ENCODE results near the gene STARD8.

DNA sequence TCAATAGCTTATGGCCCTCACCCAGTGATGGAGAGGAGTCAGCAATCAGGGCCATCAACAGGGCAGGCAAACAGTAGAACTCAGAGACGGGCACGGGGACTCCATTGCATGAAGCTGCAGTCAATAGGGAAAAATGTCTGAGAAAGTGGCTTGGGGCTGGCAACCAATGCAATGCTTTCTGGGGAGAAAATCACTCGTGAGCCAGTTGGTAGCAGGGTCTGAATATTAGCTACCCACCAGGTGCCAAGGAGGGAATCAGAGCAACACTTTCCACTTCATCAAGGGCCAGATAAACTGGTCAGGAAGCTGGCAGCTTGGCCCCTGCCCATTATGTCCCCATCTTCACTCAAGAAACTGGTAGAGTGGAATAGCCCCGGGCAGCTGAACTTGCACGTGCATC lies 80.7 kb downstream of the STARD8 start:
- no peak for TF ChIP-seq EZH2 (IDR thresholded peaks at IDR 0.05; ENCODE audit: borderline replicate concordance, low read depth, low read length, poor library complexity, severe bottlenecking)
- TF ChIP-seq, protein P1, sequence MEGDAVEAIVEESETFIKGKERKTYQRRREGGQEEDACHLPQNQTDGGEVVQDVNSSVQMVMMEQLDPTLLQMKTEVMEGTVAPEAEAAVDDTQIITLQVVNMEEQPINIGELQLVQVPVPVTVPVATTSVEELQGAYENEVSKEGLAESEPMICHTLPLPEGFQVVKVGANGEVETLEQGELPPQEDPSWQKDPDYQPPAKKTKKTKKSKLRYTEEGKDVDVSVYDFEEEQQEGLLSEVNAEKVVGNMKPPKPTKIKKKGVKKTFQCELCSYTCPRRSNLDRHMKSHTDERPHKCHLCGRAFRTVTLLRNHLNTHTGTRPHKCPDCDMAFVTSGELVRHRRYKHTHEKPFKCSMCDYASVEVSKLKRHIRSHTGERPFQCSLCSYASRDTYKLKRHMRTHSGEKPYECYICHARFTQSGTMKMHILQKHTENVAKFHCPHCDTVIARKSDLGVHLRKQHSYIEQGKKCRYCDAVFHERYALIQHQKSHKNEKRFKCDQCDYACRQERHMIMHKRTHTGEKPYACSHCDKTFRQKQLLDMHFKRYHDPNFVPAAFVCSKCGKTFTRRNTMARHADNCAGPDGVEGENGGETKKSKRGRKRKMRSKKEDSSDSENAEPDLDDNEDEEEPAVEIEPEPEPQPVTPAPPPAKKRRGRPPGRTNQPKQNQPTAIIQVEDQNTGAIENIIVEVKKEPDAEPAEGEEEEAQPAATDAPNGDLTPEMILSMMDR (conservative IDR thresholded peaks at IDR 0.05; ENCODE audit: low read depth, low read length) = no peak
